ENCODE measurements around the gene BBS7.

BBS7 gene

DNA sequence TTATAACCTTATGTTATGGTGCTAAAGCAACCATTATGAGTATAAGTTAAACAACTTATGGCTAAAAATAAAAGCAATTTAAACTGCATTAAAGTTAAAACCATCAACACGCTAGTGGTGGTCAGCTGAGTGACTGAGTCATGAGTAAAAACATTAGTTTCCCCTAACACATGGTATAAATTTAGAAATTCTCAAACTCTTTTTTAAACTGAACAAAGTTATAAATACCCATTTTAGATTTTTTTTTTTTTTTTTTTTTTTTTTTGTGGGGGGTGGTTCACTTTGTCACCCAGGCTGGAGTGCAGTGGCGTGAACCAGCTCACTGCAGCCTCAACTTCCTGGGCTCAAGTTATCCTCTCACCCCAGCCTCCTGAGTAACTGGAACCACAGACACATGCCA lies 5.4 kb upstream of the BBS7 start:
- TF ChIP-seq JUND (IDR thresholded peaks at IDR 0.05; ENCODE audit: low read depth): no peak
- in situ Hi-C loops (cut with HindIII; ENCODE audit: low pct_unique_long_range_greater_than_20kb, low sequenced_read_pairs): no loop called here
- no peak for DNase-seq (ENCODE audit: low read depth in 1 of 2, low spot score in 1 of 2)

- no peak for TF ChIP-seq JUND (IDR thresholded peaks at IDR 0.05; ENCODE audit: low read depth)
- in situ Hi-C loops (cut with HindIII; ENCODE audit: low pct_unique_long_range_greater_than_20kb, low sequenced_read_pairs): no loop called here
- no peak for DNase-seq (ENCODE audit: low read depth in 1 of 2, low spot score in 1 of 2)
Measured at GRCh38 chr4:121873604-121874003, 3.3 kb upstream of the BBS7 start.

DNA sequence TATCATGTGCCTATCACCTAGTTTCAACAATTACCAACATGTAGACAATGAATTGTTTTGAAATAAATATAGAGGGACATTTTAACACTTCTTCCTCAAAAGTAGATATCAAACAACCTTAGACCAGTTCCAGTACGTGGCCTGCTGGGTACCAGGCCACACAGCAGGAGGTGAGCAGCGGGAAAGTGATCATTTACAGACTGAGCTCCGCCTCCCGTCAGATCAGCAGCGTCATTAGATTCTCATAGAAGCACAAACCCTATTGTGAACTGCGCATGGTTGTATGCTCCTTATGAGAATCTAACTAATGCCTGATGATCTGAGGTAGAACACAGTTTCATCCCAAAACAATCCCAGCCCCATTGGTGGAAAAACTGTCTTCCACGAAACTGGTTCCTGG lies 6.5 kb downstream of the BBS7 start:
- no peak for DNase-seq (ENCODE audit: low read depth in 1 of 2, low spot score in 1 of 2)
- no peak for TF ChIP-seq JUND (IDR thresholded peaks at IDR 0.05; ENCODE audit: low read depth)
- in situ Hi-C loops (cut with HindIII; ENCODE audit: low pct_unique_long_range_greater_than_20kb, low sequenced_read_pairs): no loop called here

DNA sequence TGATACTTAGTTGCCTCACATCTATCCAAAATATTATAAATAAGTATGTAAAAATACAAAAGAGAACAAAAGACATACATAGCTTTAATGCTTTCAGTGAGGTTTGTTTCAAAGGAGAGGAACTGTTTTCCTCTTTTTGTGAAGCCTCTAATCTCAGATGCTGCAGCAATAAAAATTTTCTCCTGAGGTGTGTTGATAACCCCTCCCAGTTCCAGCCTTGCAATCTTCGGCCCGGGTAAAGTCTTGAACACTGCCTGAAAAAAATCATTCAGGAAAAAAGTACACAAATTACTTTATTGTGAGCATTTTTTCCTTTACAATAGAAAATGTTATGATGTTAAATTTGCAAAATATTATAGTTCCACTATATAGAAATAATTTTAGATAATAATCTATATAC lies 8.8 kb downstream of the BBS7 start:
- DNase-seq (ENCODE audit: low read depth in 1 of 2, low spot score in 1 of 2): no peak
- in situ Hi-C loops (cut with HindIII; ENCODE audit: low pct_unique_long_range_greater_than_20kb, low sequenced_read_pairs): no loop called here
- no peak for TF ChIP-seq JUND (IDR thresholded peaks at IDR 0.05; ENCODE audit: low read depth)

DNA sequence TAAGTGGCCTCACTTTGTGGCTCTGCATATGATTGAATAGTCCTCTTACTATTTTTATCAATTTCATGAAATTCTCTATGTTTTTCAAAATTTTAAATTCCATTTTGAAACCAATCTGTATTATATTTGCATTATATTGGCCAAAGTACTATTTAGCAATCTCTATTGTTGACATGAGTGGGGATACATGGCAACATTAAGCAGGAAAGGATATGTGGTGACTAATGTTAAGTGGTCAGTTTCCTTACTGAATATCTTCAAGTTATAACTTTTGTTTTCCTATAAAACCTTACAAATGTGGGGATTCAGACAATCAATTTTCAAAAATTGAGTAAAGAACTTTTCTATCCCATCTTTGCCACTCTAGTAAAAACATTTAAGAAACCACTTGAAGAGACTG lies 10.2 kb downstream of the BBS7 start:
- no peak for TF ChIP-seq JUND (IDR thresholded peaks at IDR 0.05; ENCODE audit: low read depth)
- DNase-seq (ENCODE audit: low read depth in 1 of 2, low spot score in 1 of 2): no peak

GRCh38 chr4:121851354-121851753 lies 18.9 kb downstream of the BBS7 start:
- in situ Hi-C loops (cut with HindIII; ENCODE audit: low pct_unique_long_range_greater_than_20kb, low sequenced_read_pairs): no loop called here
- DNase-seq (ENCODE audit: low read depth in 1 of 2, low spot score in 1 of 2): no peak
- no peak for TF ChIP-seq JUND (IDR thresholded peaks at IDR 0.05; ENCODE audit: low read depth)

More for the DNA sequence above, 10.2 kb downstream of the BBS7 start:
- in situ Hi-C loops (cut with HindIII; ENCODE audit: low pct_unique_long_range_greater_than_20kb, low sequenced_read_pairs): no loop called here

- in situ Hi-C loops (cut with HindIII; ENCODE audit: low pct_unique_long_range_greater_than_20kb, low sequenced_read_pairs): no loop called here
- DNase-seq (ENCODE audit: low read depth in 1 of 2, low spot score in 1 of 2): no peak
- TF ChIP-seq JUND (IDR thresholded peaks at IDR 0.05; ENCODE audit: low read depth): no peak
Measured at GRCh38 chr4:121846662-121847061, 23.6 kb downstream of the BBS7 start.

GRCh38 chr4:121842862-121843261 lies 27.4 kb downstream of the BBS7 start:
- no peak for DNase-seq (ENCODE audit: low read depth in 1 of 2, low spot score in 1 of 2)
- TF ChIP-seq JUND (IDR thresholded peaks at IDR 0.05; ENCODE audit: low read depth): no peak
- in situ Hi-C loops (cut with HindIII; ENCODE audit: low pct_unique_long_range_greater_than_20kb, low sequenced_read_pairs): no loop called here

DNA sequence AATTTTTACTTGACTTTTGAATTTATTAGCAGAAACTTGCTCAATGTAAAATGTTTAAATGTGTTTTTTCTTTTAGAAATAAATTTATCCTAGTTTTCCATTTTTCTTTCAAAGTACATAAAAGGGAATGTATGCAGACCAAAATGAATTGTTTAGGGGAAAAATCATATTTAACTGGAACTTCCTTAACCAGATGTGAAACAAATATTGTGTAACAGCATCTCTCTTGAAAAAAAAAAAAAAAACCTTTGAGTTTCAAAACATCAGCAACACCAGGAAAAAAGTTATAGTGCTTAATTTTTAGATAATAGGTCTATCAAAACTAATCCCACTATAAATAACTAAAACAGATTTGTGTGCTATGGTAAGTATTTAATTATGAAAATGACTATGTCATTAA lies 32.1 kb downstream of the BBS7 start:
- no peak for DNase-seq (ENCODE audit: low read depth in 1 of 2, low spot score in 1 of 2)
- no peak for TF ChIP-seq JUND (IDR thresholded peaks at IDR 0.05; ENCODE audit: low read depth)
- in situ Hi-C loops (cut with HindIII; ENCODE audit: low pct_unique_long_range_greater_than_20kb, low sequenced_read_pairs): no loop called here

DNA sequence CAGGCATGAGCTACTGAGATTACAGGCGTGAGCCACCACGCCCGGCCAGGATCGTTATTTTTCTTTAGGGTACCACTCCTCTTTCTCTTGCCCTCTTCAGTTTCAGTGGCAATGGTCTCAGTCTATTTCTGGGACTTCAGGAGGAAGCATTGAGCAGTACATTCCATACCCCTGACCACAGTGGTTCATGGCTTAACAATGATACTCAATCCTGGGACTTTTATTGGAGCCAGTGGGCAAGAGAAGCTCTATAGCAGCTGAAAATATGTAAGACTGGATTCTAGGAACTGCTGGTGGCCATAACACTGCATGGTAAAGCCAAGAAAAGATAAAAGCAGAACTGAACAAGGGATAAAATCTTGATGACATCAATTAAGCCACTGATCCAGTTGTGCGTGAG lies 40.8 kb downstream of the BBS7 start:
- TF ChIP-seq JUND (IDR thresholded peaks at IDR 0.05; ENCODE audit: low read depth): no peak
- DNase-seq (ENCODE audit: low read depth in 1 of 2, low spot score in 1 of 2): no peak
- in situ Hi-C loops (cut with HindIII; ENCODE audit: low pct_unique_long_range_greater_than_20kb, low sequenced_read_pairs): no loop called here

- DNase-seq (ENCODE audit: low read depth in 1 of 2, low spot score in 1 of 2): no peak
- in situ Hi-C loops (cut with HindIII; ENCODE audit: low pct_unique_long_range_greater_than_20kb, low sequenced_read_pairs): no loop called here
- TF ChIP-seq JUND (IDR thresholded peaks at IDR 0.05; ENCODE audit: low read depth): no peak
Measured at GRCh38 chr4:121827853-121828252, 42.4 kb downstream of the BBS7 start.

GRCh38 chr4:121824950-121825349 lies 45.3 kb downstream of the BBS7 start:
- in situ Hi-C loops (cut with HindIII; ENCODE audit: low pct_unique_long_range_greater_than_20kb, low sequenced_read_pairs): no loop called here
- DNase-seq (ENCODE audit: low read depth in 1 of 2, low spot score in 1 of 2): no peak
- no peak for TF ChIP-seq JUND (IDR thresholded peaks at IDR 0.05; ENCODE audit: low read depth)

- no peak for DNase-seq (ENCODE audit: low read depth in 1 of 2, low spot score in 1 of 2)
- no peak for TF ChIP-seq JUND (IDR thresholded peaks at IDR 0.05; ENCODE audit: low read depth)
- in situ Hi-C loops (cut with HindIII; ENCODE audit: low pct_unique_long_range_greater_than_20kb, low sequenced_read_pairs): no loop called here
Measured at GRCh38 chr4:121824171-121824527, 46.1 kb downstream of the BBS7 start.

DNA sequence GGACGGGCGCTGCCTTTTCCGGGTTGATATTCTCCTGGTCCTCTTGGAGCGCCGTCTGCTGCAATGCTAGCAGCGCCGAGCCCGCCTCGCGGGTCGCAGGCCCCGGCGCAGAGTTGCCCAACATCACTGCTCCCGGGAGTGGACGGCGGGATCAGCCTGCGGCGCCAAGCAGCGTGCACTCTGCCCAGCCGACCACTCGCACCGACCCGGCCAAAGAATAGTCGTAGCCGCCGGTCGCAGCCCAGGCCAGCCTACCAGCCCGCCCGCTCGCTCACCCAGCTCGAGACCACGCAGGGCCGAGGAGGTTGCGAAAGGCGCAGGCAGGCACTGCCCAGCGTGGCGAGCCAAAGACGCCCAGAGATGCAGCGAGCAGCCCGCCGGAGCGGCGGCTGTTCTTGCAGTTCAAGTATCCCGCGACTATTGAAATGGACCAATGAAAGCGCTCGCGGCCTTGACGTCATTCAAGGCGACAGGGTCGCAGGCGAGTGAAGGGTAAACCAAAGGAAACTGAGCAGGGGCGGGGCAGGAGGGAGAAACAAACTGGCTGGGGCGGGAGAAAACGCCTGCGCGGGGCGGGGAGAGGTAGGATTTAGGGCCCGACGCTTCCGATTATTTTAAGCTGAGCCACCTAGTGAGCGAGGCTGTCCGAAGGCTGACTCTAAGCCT lies 46.6 kb downstream of the BBS7 start, which contains the start of gene CCNA2:
CCNA2 (minus strand) TSS at position 379 of the 666 bp plus-strand sequence; CDS start at position 124, 255 bp downstream.
- in situ Hi-C loops (cut with HindIII; ENCODE audit: low pct_unique_long_range_greater_than_20kb, low sequenced_read_pairs): no loop called here
- peak; percentile 75 to 97 for DNase-seq (ENCODE audit: low read depth in 1 of 2, low spot score in 1 of 2)
- no peak for TF ChIP-seq JUND (IDR thresholded peaks at IDR 0.05; ENCODE audit: low read depth)

Data from T47D (cell line).